ENCODE data around the gene TMC6.
"Not testable (repeated sequence)": the region's sequence is repeated elsewhere in the genome, so short reads cannot be mapped to it uniquely, and the experiment has no call there.

The TMC6 gene

GRCh38 chr17:78107976-78108725 lies 20.4 kb downstream of the TMC6 start:
- DNase-seq = no peak

- DNase-seq = no peak
Measured at GRCh38 chr17:78107457-78107856, 21.1 kb downstream of the TMC6 start.

GRCh38 chr17:78106211-78106610 lies 22.3 kb downstream of the TMC6 start:
- DNase-seq = no peak

GRCh38 chr17:78105551-78105950 lies 23.0 kb downstream of the TMC6 start:
- no peak for DNase-seq

GRCh38 chr17:78105101-78105500 lies 23.5 kb downstream of the TMC6 start:
- no peak for DNase-seq

GRCh38 chr17:78104540-78104941 lies 24.0 kb downstream of the TMC6 start:
- DNase-seq = no peak

GRCh38 chr17:78103311-78103710 lies 25.2 kb downstream of the TMC6 start:
- DNase-seq = no peak

- no peak for DNase-seq
Measured at GRCh38 chr17:78101542-78101941, 27.0 kb downstream of the TMC6 start.

GRCh38 chr17:78101112-78101511 lies 27.4 kb downstream of the TMC6 start:
- DNase-seq = no peak

GRCh38 chr17:78096093-78096492 lies 32.5 kb downstream of the TMC6 start:
- no peak for DNase-seq

- no peak for DNase-seq
Measured at GRCh38 chr17:78095035-78095434, 33.5 kb downstream of the TMC6 start.

GRCh38 chr17:78092794-78093324 lies 35.7 kb downstream of the TMC6 start:
- no peak for DNase-seq

GRCh38 chr17:78089576-78090281 lies 38.8 kb downstream of the TMC6 start:
- DNase-seq = no peak

GRCh38 chr17:78088529-78088928 lies 40.0 kb downstream of the TMC6 start:
- no peak for DNase-seq

- DNase-seq = no peak
Measured at GRCh38 chr17:78086740-78087139, 41.8 kb downstream of the TMC6 start.

- DNase-seq = no peak
Measured at GRCh38 chr17:78082988-78083387, 45.6 kb downstream of the TMC6 start.

GRCh38 chr17:78082355-78082872 lies 46.1 kb downstream of the TMC6 start:
- not testable (repeated sequence) for DNase-seq

GRCh38 chr17:78081551-78081950 lies 47.0 kb downstream of the TMC6 start:
- no peak for DNase-seq

- DNase-seq = no peak
Measured at GRCh38 chr17:78079253-78079652, 49.3 kb downstream of the TMC6 start.

GRCh38 chr17:78075545-78075944 lies 53.0 kb downstream of the TMC6 start:
- no peak for DNase-seq

- no peak for DNase-seq
Measured at GRCh38 chr17:78075011-78075410, 53.5 kb downstream of the TMC6 start.

GRCh38 chr17:78072961-78073360 lies 55.6 kb downstream of the TMC6 start:
- DNase-seq = no peak

- DNase-seq = no peak
Measured at GRCh38 chr17:78069695-78070094, 58.9 kb downstream of the TMC6 start.

GRCh38 chr17:78066976-78067375 lies 61.6 kb downstream of the TMC6 start:
- not testable (repeated sequence) for DNase-seq
